Tibial nerve (tissue), 4 donors: ENCODE measurements around the gene COL25A1. TPM values are rescaled to one million over a fixed set of nuclear protein-coding genes. Genes with fewer than 3 reads are reported as not detected.

Experiments
- DNase-seq, 2 donors: peaks; one replicate each; pipeline ENCODE4 v3.0.0-alpha.2; 2019; ENCODE audit warnings: low spot score in 2 of 2
- H3K27ac ChIP-seq, 4 donors: fragments of 200-600 bp; sonication (generic) in 3 of 4; one replicate each; pipeline ENCODE4 v1.5.1; 2017 to 2019; ENCODE audit warnings: mild to moderate bottlenecking in 1 of 4
- H3K27me3 ChIP-seq, 2 donors: fragments of 200-600 bp; sonication (generic) in 1 of 2; one replicate each; pipeline versions ENCODE4 v1.5.1 to v1.6.0; 2017 to 2019
- H3K36me3 ChIP-seq, 3 donors: fragments of 200-600 bp; sonication (generic); one replicate each; pipeline ENCODE4 v1.5.1; 2018 to 2019
- H3K4me1 ChIP-seq, 4 donors: fragments of 200-600 bp; sonication (generic) in 3 of 4; one replicate each; pipeline ENCODE4 v1.5.1; 2017 to 2019
- H3K4me3 ChIP-seq, 4 donors: fragments of 200-600 bp; sonication (generic) in 3 of 4; one replicate each; pipeline ENCODE4 v1.5.1; 2017 to 2019; ENCODE audit warnings: mild to moderate bottlenecking in 1 of 4, moderate library complexity in 1 of 4
- H3K9me3 ChIP-seq, 4 donors: fragments of 200-600 bp; sonication (generic) in 3 of 4; one replicate each; pipeline ENCODE4 v1.5.1; 2017 to 2019
- EP300 ChIP-seq, 2 donors: sonication (generic); formaldehyde crosslinking; IDR thresholded peaks; one replicate each; pipeline ENCODE4 v1.6.1; 2017; ENCODE audit warnings: antibody characterized with exemption in 2 of 2, mild to moderate bottlenecking in 1 of 2
- POLR2A ChIP-seq, 2 donors: fragments of 450-650 bp; IDR thresholded peaks; one replicate each; pipeline ENCODE4 v1.6.1; 2017; ENCODE audit warnings: antibody characterized with exemption in 2 of 2, mild to moderate bottlenecking in 2 of 2, moderate library complexity in 2 of 2
- WGBS, 2 donors: methylation state at CpG; one replicate each; pipeline ENCODE4 v1.1.5; 2018; 5-methylcytosine and 5-hydroxymethylcytosine counted together
- total RNA-seq, 4 donors: library from RNA; depleted of rRNA; stranded (reverse); fragments of >200 nt; gene quantifications; one replicate each; pipeline ENCODE4 v1.1.0, GENCODE V29; 2016
- TF ChIP-seq, protein P1 (sequence below), 5 experiments: fragments of 200-600 bp in 3 of 5; fragments of 450-650 bp in 2 of 5; sonication (generic) in 3 of 5; IDR thresholded peaks; one replicate each; pipeline ENCODE4 v1.5.1; 2016 to 2019; ENCODE audit warnings: antibody characterized with exemption in 5 of 5, mild to moderate bottlenecking in 3 of 5, moderate library complexity in 2 of 5

Gene COL25A1
- total RNA-seq, 4 donors from 2014 or later: 1.5 to 4.1 (median 2.3) TPM

DNA sequence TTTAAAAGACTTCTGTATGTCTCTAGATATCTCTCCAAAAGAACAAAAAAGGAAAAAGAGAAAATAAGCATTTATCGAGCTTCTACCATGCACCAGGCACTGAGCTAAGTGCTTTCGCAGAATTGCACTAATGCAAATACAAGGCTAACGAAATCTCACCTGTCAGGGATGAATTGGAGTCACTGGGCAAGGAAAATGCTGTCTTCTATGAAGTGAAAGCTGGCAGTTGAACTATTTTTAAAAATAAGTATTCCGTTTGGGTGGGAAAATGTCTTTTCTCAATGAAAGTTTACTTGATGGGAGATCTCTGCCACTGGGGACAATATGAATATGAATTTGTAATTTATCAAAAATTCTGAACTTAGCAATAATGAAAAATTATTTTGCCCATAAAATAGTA is 47.6 kb downstream of the COL25A1 start:
- no peaks in the 10 kb centered on the region for H3K4me1 ChIP-seq
- no peak overlapping the region for H3K27ac ChIP-seq
- no peaks in the 10 kb centered on the region for H3K36me3 ChIP-seq
- TF ChIP-seq EP300 (IDR thresholded peaks at IDR 0.05) (no peak), POLR2A (IDR thresholded peaks at IDR 0.05) (no peak)
- TF ChIP-seq, protein P1, sequence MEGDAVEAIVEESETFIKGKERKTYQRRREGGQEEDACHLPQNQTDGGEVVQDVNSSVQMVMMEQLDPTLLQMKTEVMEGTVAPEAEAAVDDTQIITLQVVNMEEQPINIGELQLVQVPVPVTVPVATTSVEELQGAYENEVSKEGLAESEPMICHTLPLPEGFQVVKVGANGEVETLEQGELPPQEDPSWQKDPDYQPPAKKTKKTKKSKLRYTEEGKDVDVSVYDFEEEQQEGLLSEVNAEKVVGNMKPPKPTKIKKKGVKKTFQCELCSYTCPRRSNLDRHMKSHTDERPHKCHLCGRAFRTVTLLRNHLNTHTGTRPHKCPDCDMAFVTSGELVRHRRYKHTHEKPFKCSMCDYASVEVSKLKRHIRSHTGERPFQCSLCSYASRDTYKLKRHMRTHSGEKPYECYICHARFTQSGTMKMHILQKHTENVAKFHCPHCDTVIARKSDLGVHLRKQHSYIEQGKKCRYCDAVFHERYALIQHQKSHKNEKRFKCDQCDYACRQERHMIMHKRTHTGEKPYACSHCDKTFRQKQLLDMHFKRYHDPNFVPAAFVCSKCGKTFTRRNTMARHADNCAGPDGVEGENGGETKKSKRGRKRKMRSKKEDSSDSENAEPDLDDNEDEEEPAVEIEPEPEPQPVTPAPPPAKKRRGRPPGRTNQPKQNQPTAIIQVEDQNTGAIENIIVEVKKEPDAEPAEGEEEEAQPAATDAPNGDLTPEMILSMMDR (IDR thresholded peaks at IDR 0.05): no peak
- WGBS, 2 donors: 90 to 93% methylated on average over 4 of the region's 4 CpGs
- H3K27me3 ChIP-seq: no peaks in the 10 kb centered on the region
- no peak for DNase-seq
- no peak overlapping the region for H3K4me3 ChIP-seq
- no peaks in the 10 kb centered on the region for H3K9me3 ChIP-seq

DNA sequence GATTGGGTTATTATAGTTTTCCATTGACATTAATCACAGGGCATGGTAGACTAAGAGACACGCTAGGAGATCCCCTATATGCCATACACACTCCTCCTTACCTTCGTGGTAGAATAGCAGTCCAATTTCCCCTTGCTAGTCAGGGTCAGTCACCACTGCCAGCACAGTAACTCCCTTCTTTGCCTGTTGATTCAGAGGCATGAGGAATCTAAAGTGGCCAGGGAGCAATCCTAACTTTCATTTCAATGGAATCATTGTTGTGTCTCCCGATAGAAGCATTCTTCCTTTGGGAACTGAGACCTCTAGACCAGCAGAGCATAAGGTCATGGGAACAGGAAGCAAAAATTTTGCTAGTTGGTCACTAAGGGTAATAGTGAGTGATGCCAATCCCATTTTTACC is 51.1 kb downstream of the COL25A1 start:
- WGBS, 2 donors: 39 to 47% methylated on average over 3 of the region's 3 CpGs
- Histone ChIP-seq H3K36me3 (no peaks in the 10 kb centered on the region), H3K4me3 (no peak overlapping the region), H3K9me3 (no peaks in the 10 kb centered on the region), H3K27ac (no peak overlapping the region), H3K4me1 (no peaks in the 10 kb centered on the region), H3K27me3 (no peaks in the 10 kb centered on the region)
- DNase-seq: no peak
- TF ChIP-seq, protein P1 (IDR thresholded peaks at IDR 0.05): no peak
- TF ChIP-seq POLR2A (IDR thresholded peaks at IDR 0.05) (no peak), EP300 (IDR thresholded peaks at IDR 0.05) (no peak)

GRCh38 chr4:109248322-109248900 is 54.0 kb downstream of the COL25A1 start:
- 66 to 89% methylated on average over 4 of the region's 4 CpGs for WGBS, 2 donors
- no peak for TF ChIP-seq POLR2A (IDR thresholded peaks at IDR 0.05)
- TF ChIP-seq EP300 (IDR thresholded peaks at IDR 0.05): no peak
- TF ChIP-seq, protein P1 (IDR thresholded peaks at IDR 0.05): no peak
- DNase-seq: no peak

DNA sequence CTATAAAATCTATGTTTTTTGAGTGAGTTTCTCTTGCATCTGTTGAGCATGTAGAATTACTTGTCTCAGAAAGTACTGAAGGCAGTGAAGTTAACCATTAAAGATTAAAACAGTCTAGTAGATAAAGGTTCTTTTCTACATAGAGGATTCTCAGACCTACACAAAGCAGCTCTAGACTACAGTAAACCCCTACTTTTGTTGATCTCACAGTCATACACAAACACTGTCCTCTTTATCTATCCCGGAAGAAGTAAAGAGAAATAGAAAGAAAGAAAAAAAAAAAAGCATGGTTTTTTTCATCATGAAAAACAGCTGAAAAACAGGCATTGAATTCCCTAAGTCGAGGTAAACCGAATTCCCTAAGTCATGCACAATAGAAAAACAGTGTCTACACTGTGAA is 58.6 kb downstream of the COL25A1 start:
- no peaks in the 10 kb centered on the region for H3K27me3 ChIP-seq
- no peak overlapping the region for H3K27ac ChIP-seq
- no peaks in the 10 kb centered on the region for H3K9me3 ChIP-seq
- H3K4me1 ChIP-seq: no peaks in the 10 kb centered on the region
- H3K4me3 ChIP-seq: no peak overlapping the region
- TF ChIP-seq EP300 (IDR thresholded peaks at IDR 0.05): no peak
- no peak for TF ChIP-seq POLR2A (IDR thresholded peaks at IDR 0.05)
- TF ChIP-seq, protein P1 (IDR thresholded peaks at IDR 0.05): no peak
- H3K36me3 ChIP-seq: no peaks in the 10 kb centered on the region
- DNase-seq: no peak
- WGBS, 2 donors: 65 to 70% methylated on average over 3 of the region's 3 CpGs

More at GRCh38 chr4:109248322-109248900, 54.0 kb downstream of the COL25A1 start:
- Histone ChIP-seq H3K4me1 (no peaks in the 10 kb centered on the region), H3K4me3 (no peak overlapping the region), H3K27me3 (no peaks in the 10 kb centered on the region), H3K9me3 (no peaks in the 10 kb centered on the region), H3K27ac (no peak overlapping the region), H3K36me3 (no peaks in the 10 kb centered on the region)

DNA sequence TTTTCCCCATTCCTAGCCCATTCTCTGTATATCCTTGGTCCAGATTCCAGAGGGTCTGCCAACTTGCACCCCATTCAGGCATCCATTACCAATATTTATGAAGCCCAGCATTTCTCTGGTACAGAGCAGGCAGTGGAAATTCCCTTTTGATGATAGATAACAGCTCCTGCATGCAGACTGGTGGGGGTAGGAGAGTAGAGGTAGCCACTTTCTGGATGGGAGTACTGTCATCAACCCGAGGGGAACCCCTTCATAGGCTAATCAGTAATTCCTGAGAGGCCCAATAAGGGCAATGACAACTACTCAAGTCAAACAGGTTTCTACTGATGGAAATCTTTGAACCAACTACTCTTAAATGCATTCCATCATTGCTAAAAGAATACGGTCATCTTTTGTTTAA is 63.7 kb downstream of the COL25A1 start:
- H3K4me3 ChIP-seq: no peak overlapping the region

More for the DNA sequence above, 63.7 kb downstream of the COL25A1 start:
- H3K27ac ChIP-seq: no peak overlapping the region
- WGBS, 2 donors: 79 to 83% methylated on average over 2 of the region's 2 CpGs
- TF ChIP-seq POLR2A (IDR thresholded peaks at IDR 0.05): no peak
- no peak for TF ChIP-seq EP300 (IDR thresholded peaks at IDR 0.05)
- TF ChIP-seq, protein P1 (IDR thresholded peaks at IDR 0.05): no peak
- H3K4me1 ChIP-seq: no peaks in the 10 kb centered on the region
- H3K9me3 ChIP-seq: peaks cover 0 to 4% (median 0%) of the 10 kb centered on the region in 4 donors
- DNase-seq: no peak
- no peaks in the 10 kb centered on the region for H3K27me3 ChIP-seq
- no peaks in the 10 kb centered on the region for H3K36me3 ChIP-seq
